H9 (cell line): ENCODE results near the gene EOLA2. TPM values are rescaled to one million over a fixed set of nuclear protein-coding genes. Genes with fewer than 3 reads are reported as not detected.

Experiments
- DNase-seq: peaks from one replicate; pipeline ENCODE4 v3.0.0-alpha.2; 2017
- H2AFZ ChIP-seq: one replicate; pipeline ENCODE4 v1.6.1; 2013; ENCODE audit warnings: mild to moderate bottlenecking, low read length, control low read depth, moderate library complexity
- H2AK5ac ChIP-seq: 2 replicates; pipeline ENCODE4 v1.6.1; 2013; ENCODE audit warnings: low read length, control low read depth, mixed read lengths; ENCODE audit not compliant: insufficient read length
- H2BK120ac ChIP-seq: one replicate; pipeline ENCODE4 v1.6.1; 2013; ENCODE audit warnings: low read depth, mild to moderate bottlenecking, low read length, control low read depth, inconsistent platforms; ENCODE audit not compliant: poor library complexity, severe bottlenecking
- H2BK12ac ChIP-seq: 2 replicates; pipeline ENCODE4 v1.6.1; 2013; ENCODE audit warnings: low read length, control low read depth, mixed read lengths, low read depth; ENCODE audit not compliant: insufficient read length
- H2BK15ac ChIP-seq: 2 replicates; pipeline ENCODE4 v1.6.1; 2013; ENCODE audit warnings: low read depth, low read length, control low read depth
- H2BK20ac ChIP-seq: one replicate; pipeline ENCODE4 v1.6.1; 2013; ENCODE audit warnings: low read depth, mild to moderate bottlenecking, low read length, control low read depth, inconsistent platforms; ENCODE audit not compliant: poor library complexity, severe bottlenecking
- H2BK5ac ChIP-seq: 2 replicates; pipeline ENCODE4 v1.6.1; 2013; ENCODE audit warnings: low read length, control low read depth, mixed read lengths; ENCODE audit not compliant: insufficient read length
- H3K14ac ChIP-seq: 2 replicates; pipeline ENCODE4 v1.6.1; 2013; ENCODE audit warnings: low read length, control low read depth; ENCODE audit not compliant: insufficient read depth
- H3K18ac ChIP-seq: 2 replicates; pipeline ENCODE4 v1.6.1; 2013; ENCODE audit warnings: low read depth, mild to moderate bottlenecking, mixed read lengths, low read length, control low read depth; ENCODE audit not compliant: insufficient read length
- H3K23ac ChIP-seq: 2 replicates; pipeline ENCODE4 v1.6.1; 2013; ENCODE audit warnings: low read length, control low read depth, mixed read lengths, low read depth; ENCODE audit not compliant: insufficient read length
- H3K23me2 ChIP-seq: 2 replicates; pipeline ENCODE4 v1.6.1; 2013; ENCODE audit warnings: low read depth, mild to moderate bottlenecking, mixed read lengths, low read length, control low read depth; ENCODE audit not compliant: insufficient read length, poor library complexity, severe bottlenecking
- H3K27ac ChIP-seq: 2 replicates; pipeline ENCODE4 v1.5.1; 2013; ENCODE audit warnings: low read length, control low read depth, mixed read lengths, low read depth; ENCODE audit not compliant: insufficient read length
- H3K27me3 ChIP-seq: 2 replicates; pipeline ENCODE4 v1.6.1; 2013; ENCODE audit warnings: low read length, control low read depth, inconsistent platforms; ENCODE audit not compliant: insufficient read depth
- H3K4ac ChIP-seq: 2 replicates; pipeline ENCODE4 v1.6.1; 2013; ENCODE audit warnings: low read depth, mild to moderate bottlenecking, control low read depth, inconsistent platforms, low read length, moderate library complexity
- H3K4me1 ChIP-seq: 2 replicates; pipeline ENCODE4 v1.6.1; 2013; ENCODE audit warnings: low read length, control low read depth, inconsistent platforms; ENCODE audit not compliant: insufficient read depth
- H3K4me2 ChIP-seq: 2 replicates; pipeline ENCODE4 v1.6.1; 2013; ENCODE audit warnings: low read length, control low read depth, mixed read lengths; ENCODE audit not compliant: insufficient read length, insufficient read depth
- H3K56ac ChIP-seq: 2 replicates; pipeline ENCODE4 v1.6.1; 2013; ENCODE audit warnings: low read depth, mild to moderate bottlenecking, mixed read lengths, low read length, control low read depth; ENCODE audit not compliant: insufficient read length
- H3K79me1 ChIP-seq: 2 replicates; pipeline ENCODE4 v1.6.1; 2013; ENCODE audit warnings: low read depth, mild to moderate bottlenecking, moderate library complexity, low read length, control low read depth, inconsistent platforms; ENCODE audit not compliant: insufficient read depth, poor library complexity, severe bottlenecking
- H3K79me2 ChIP-seq: 2 replicates; pipeline ENCODE4 v1.6.1; 2013; ENCODE audit warnings: low read length, control low read depth, inconsistent platforms; ENCODE audit not compliant: insufficient read depth
- H3K9ac ChIP-seq: 2 replicates; pipeline ENCODE4 v1.6.1; 2013; ENCODE audit warnings: low read length, control low read depth, mixed read lengths; ENCODE audit not compliant: insufficient read length; ENCODE audit errors: extremely low read depth
- H3K9me3 ChIP-seq: one replicate; pipeline ENCODE4 v1.6.1; 2013; ENCODE audit warnings: low read depth, low read length, inconsistent platforms; ENCODE audit not compliant: control insufficient read depth
- H3T11ph ChIP-seq: one replicate; pipeline ENCODE4 v1.6.1; 2013; ENCODE audit warnings: mild to moderate bottlenecking, low read length, control low read depth, inconsistent platforms
- H4K20me1 ChIP-seq: one replicate; pipeline ENCODE4 v1.6.1; 2013; ENCODE audit not compliant: control insufficient read depth, insufficient read length, insufficient read depth
- H4K5ac ChIP-seq: 2 replicates; pipeline ENCODE4 v1.6.1; 2013; ENCODE audit warnings: low read depth, mild to moderate bottlenecking, mixed read lengths, low read length, control low read depth; ENCODE audit not compliant: insufficient read length
- H4K8ac ChIP-seq: replicated peaks from 2 replicates; pipeline ENCODE4 v1.6.1; 2013; ENCODE audit warnings: low read length, control low read depth, mixed read lengths, low read depth; ENCODE audit not compliant: insufficient read length
- H4K91ac ChIP-seq: 2 replicates; pipeline ENCODE4 v1.6.1; 2013; ENCODE audit warnings: low read depth, mild to moderate bottlenecking, moderate library complexity, mixed read lengths, low read length, control low read depth; ENCODE audit not compliant: insufficient read length
- H3K27ac Mint-ChIP-seq, 3 experiments: 2 replicates in 2 of 3; 3 replicates in 1 of 3; pipeline ENCODE4 v1.8.0; 2020 to 2021; ENCODE audit warnings: mixed read lengths in 3 of 3, mild to moderate bottlenecking in 1 of 3, moderate library complexity in 1 of 3
- H3K27me3 Mint-ChIP-seq: 2 replicates; pipeline ENCODE4 v1.8.0; 2021; ENCODE audit warnings: low read depth, mild to moderate bottlenecking, moderate library complexity, mixed read lengths
- H3K36me3 Mint-ChIP-seq, 3 experiments: 2 replicates in 2 of 3; 3 replicates in 1 of 3; pipeline ENCODE4 v1.8.0; 2020 to 2021; ENCODE audit warnings: low read depth in 3 of 3, mixed read lengths in 3 of 3; ENCODE audit not compliant: insufficient read depth in 1 of 3
- H3K4me1 Mint-ChIP-seq, 2 experiments: 2 replicates each; pipeline ENCODE4 v1.8.0; 2020; ENCODE audit warnings: mixed read lengths in 2 of 2
- H3K4me3 Mint-ChIP-seq, 2 experiments: 2 replicates in 1 of 2; 3 replicates in 1 of 2; pipeline ENCODE4 v1.8.0; 2020 to 2021; ENCODE audit warnings: mild to moderate bottlenecking in 2 of 2, mixed read lengths in 2 of 2, moderate library complexity in 1 of 2
- H3K9me3 Mint-ChIP-seq, 2 experiments: 2 replicates in 1 of 2; 3 replicates in 1 of 2; pipeline ENCODE4 v1.8.0; 2020; ENCODE audit warnings: mild to moderate bottlenecking in 2 of 2, mixed read lengths in 2 of 2, moderate library complexity in 1 of 2
- CTCF ChIP-seq: fragments of 200-600 bp; sonication (generic); conservative IDR thresholded peaks from 3 replicates; pipeline ENCODE4 v1.8.0; 2021; ENCODE audit warnings: antibody characterized with exemption, mild to moderate bottlenecking
- WGBS: extraction: QIAGEN DNeasy Blood & Tissue Kit; methylation state at CpG from one replicate; pipeline ENCODE4 v1.1.7; 2013; ENCODE audit warnings: missing lambda C conversion rate, low lambda C conversion rate, mixed read lengths; ENCODE audit not compliant: insufficient read length; ENCODE audit errors: extremely low coverage; 5-methylcytosine and 5-hydroxymethylcytosine counted together
- total RNA-seq: library from RNA; stranded (reverse); gene quantifications from 2 replicates; pipeline ENCODE4 v1.2.1, GENCODE V29; 2021

Gene EOLA2
- total RNA-seq, 1 experiment from 2014 or later: 38.9 TPM

GRCh38 chrX:149916745-149917392 lies 21.4 kb downstream of the EOLA2 start:
- Histone ChIP-seq H2AK5ac (no peak overlapping the region), H3K4me2 (no peak overlapping the region), H4K5ac (no peak overlapping the region), H3K27ac (no peak overlapping the region), H3K79me1 (no peaks in the 10 kb centered on the region), H2BK12ac (no peak overlapping the region), H2AFZ (no peak overlapping the region), H3K56ac (no peak overlapping the region), H2BK20ac (no peak overlapping the region), H2BK15ac (no peak overlapping the region), H4K8ac (no peak overlapping the region), H3K23me2 (no peaks in the 10 kb centered on the region), H3K18ac (no peak overlapping the region), H3K14ac (no peak overlapping the region), H2BK5ac (no peak overlapping the region), H4K91ac (no peak overlapping the region), H3K4ac (no peak overlapping the region), H3K23ac (no peak overlapping the region), H4K20me1 (no peaks in the 10 kb centered on the region), H3K4me1 (no peaks in the 10 kb centered on the region), H3K79me2 (no peaks in the 10 kb centered on the region), H3T11ph (no peak overlapping the region), H3K9ac (no peak overlapping the region), H3K27me3 (no peaks in the 10 kb centered on the region), H2BK120ac (no peak overlapping the region), H3K9me3 (peaks cover 8% of the 10 kb centered on the region)
- no peak for TF ChIP-seq CTCF
- no peaks in the 10 kb centered on the region for H3K27me3 Mint-ChIP-seq
- peaks cover 0 to 4% (median 3%) of the 10 kb centered on the region in 3 experiments; a peak in 3 of 7 replicates for H3K36me3 Mint-ChIP-seq
- H3K27ac Mint-ChIP-seq: no peak overlapping the region
- H3K4me3 Mint-ChIP-seq: no peak overlapping the region
- H3K9me3 Mint-ChIP-seq: peaks cover 31 to 37% of the 10 kb centered on the region in 2 experiments
- no CpG with 5 or more reads among the region's 3 CpGs for WGBS
- no peaks in the 10 kb centered on the region for H3K4me1 Mint-ChIP-seq
- DNase-seq: no peak
